GM23338 (cell line): ENCODE results near the gene BEND7. TPM values are rescaled to one million over a fixed set of nuclear protein-coding genes. Genes with fewer than 3 reads are reported as not detected.

Experiments
- ATAC-seq: fragments of 200-7000 bp; cut with Tn5 transposase; 3 replicates; pipeline ENCODE4 v1.9.1; 2020
- DNase-seq: peaks from one replicate; pipeline ENCODE4 v3.0.0-alpha.2; 2015; ENCODE audit warnings: low spot score
- H2AFZ ChIP-seq: fragments of 200-600 bp; sonication (generic); 2 replicates; pipeline ENCODE4 v1.8.0; 2016; ENCODE audit warnings: antibody characterized with exemption, mild to moderate bottlenecking, moderate library complexity
- H3F3A ChIP-seq: fragments of 200-600 bp; sonication (generic); replicated peaks from 2 replicates; pipeline ENCODE4 v1.8.0; 2017; ENCODE audit warnings: antibody characterized with exemption, mixed run types, low read depth
- H3K27ac ChIP-seq: fragments of 200-600 bp; sonication (generic); 2 replicates; pipeline ENCODE4 v1.6.1; 2016; ENCODE audit warnings: low read depth
- H3K27me3 ChIP-seq: fragments of 200-600 bp; sonication (generic); 2 replicates; pipeline ENCODE4 v1.8.0; 2016; ENCODE audit warnings: mild to moderate bottlenecking, mixed run types, moderate library complexity; ENCODE audit not compliant: insufficient read depth
- H3K36me3 ChIP-seq: fragments of 200-600 bp; sonication (generic); 2 replicates; pipeline ENCODE4 v1.8.0; 2016; ENCODE audit warnings: mild to moderate bottlenecking; ENCODE audit not compliant: insufficient read depth
- H3K4me1 ChIP-seq: fragments of 200-600 bp; sonication (generic); 2 replicates; pipeline ENCODE4 v1.8.0; 2016; ENCODE audit warnings: mild to moderate bottlenecking, moderate library complexity; ENCODE audit not compliant: insufficient read depth
- H3K4me2 ChIP-seq: fragments of 200-600 bp; sonication (generic); 2 replicates; pipeline ENCODE4 v1.7.1; 2017; ENCODE audit warnings: mixed run types
- H3K4me3 ChIP-seq: fragments of 200-600 bp; sonication (generic); 2 replicates; pipeline ENCODE4 v1.6.1; 2016; ENCODE audit warnings: mixed run types
- H3K79me2 ChIP-seq: fragments of 200-600 bp; sonication (generic); replicated peaks from 2 replicates; pipeline ENCODE4 v1.8.0; 2017; ENCODE audit warnings: mild to moderate bottlenecking; ENCODE audit not compliant: insufficient read depth
- H3K9me2 ChIP-seq: fragments of 200-600 bp; sonication (generic); 2 replicates; pipeline ENCODE4 v1.8.0; 2017; ENCODE audit not compliant: insufficient read depth
- H4K20me1 ChIP-seq: fragments of 200-600 bp; sonication (generic); replicated peaks from 2 replicates; pipeline ENCODE4 v1.8.0; 2017; ENCODE audit warnings: mild to moderate bottlenecking; ENCODE audit not compliant: insufficient read depth
- H3K27ac Mint-ChIP-seq: 2 replicates; pipeline ENCODE4 v1.8.0; 2020; ENCODE audit warnings: inconsistent platforms, mild to moderate bottlenecking, moderate library complexity, mixed read lengths
- H3K27me3 Mint-ChIP-seq: 3 replicates; pipeline ENCODE4 v1.8.0; 2022; ENCODE audit warnings: low read depth, mild to moderate bottlenecking, moderate library complexity, mixed read lengths, inconsistent platforms; ENCODE audit not compliant: insufficient read depth, poor library complexity
- H3K36me3 Mint-ChIP-seq: 3 replicates; pipeline ENCODE4 v1.8.0; 2021; ENCODE audit warnings: low read depth, mild to moderate bottlenecking, inconsistent platforms, moderate library complexity, mixed read lengths
- H3K4me1 Mint-ChIP-seq: 3 replicates; pipeline ENCODE4 v1.8.0; 2020; ENCODE audit warnings: mild to moderate bottlenecking, inconsistent platforms, mixed read lengths
- H3K4me3 Mint-ChIP-seq: 3 replicates; pipeline ENCODE4 v1.8.0; 2021; ENCODE audit warnings: moderate library complexity, mild to moderate bottlenecking, inconsistent platforms, mixed read lengths
- H3K9me3 Mint-ChIP-seq: 3 replicates; pipeline ENCODE4 v1.8.0; 2020; ENCODE audit warnings: moderate library complexity, mild to moderate bottlenecking, inconsistent platforms, mixed read lengths
- CREB1 ChIP-seq: fragments of 250-450 bp; sonication (Bioruptor Pico); IDR thresholded peaks from 2 replicates; pipeline ENCODE4 v1.5.0; 2020; ENCODE audit warnings: low read depth, mild to moderate bottlenecking, moderate library complexity
- EZH2 ChIP-seq: fragments of 200-600 bp; sonication (generic); IDR thresholded peaks from one replicate; pipeline ENCODE4 v1.8.0; 2017; ENCODE audit warnings: antibody characterized with exemption, mild to moderate bottlenecking, low read depth; ENCODE audit not compliant: unreplicated experiment
- EZH2phosphoT487 ChIP-seq: fragments of 200-600 bp; sonication (generic); IDR thresholded peaks from one replicate; pipeline ENCODE4 v1.8.1; 2018; ENCODE audit warnings: antibody characterized with exemption; ENCODE audit not compliant: unreplicated experiment
- JUNB ChIP-seq: IDR thresholded peaks from one replicate; pipeline ENCODE4 v1.6.1; 2016; ENCODE audit warnings: antibody characterized with exemption; ENCODE audit not compliant: unreplicated experiment
- NANOG ChIP-seq: IDR thresholded peaks from 2 replicates; pipeline ENCODE4 v1.6.1; 2016; ENCODE audit warnings: antibody characterized with exemption, borderline replicate concordance
- POLR2AphosphoS5 ChIP-seq: IDR thresholded peaks from 2 replicates; pipeline ENCODE4 v1.6.1; 2016; ENCODE audit warnings: antibody characterized with exemption, low read depth
- STAT1 ChIP-seq: IDR thresholded peaks from one replicate; pipeline ENCODE4 v1.6.1; 2016; ENCODE audit warnings: antibody characterized with exemption; ENCODE audit not compliant: unreplicated experiment
- ZNF114 ChIP-seq: fragments of 250-450 bp; sonication (Bioruptor Pico); IDR thresholded peaks from 2 replicates; pipeline ENCODE4 v1.5.0; 2020; ENCODE audit warnings: mild to moderate bottlenecking, moderate library complexity
- ZNF331 ChIP-seq: fragments of 250-450 bp; sonication (Bioruptor Pico); IDR thresholded peaks from 2 replicates; pipeline ENCODE4 v1.5.0; 2020; ENCODE audit warnings: low read depth, mild to moderate bottlenecking, moderate library complexity
- polyA plus RNA-seq: library from polyadenylated mRNA; unstranded; fragments of >200 nt; fragmentation: Nextera tagmentation; extraction: Ambion mirVana; gene quantifications from 2 replicates; pipeline ENCODE4 v1.2.1, GENCODE V29; 2016
- total RNA-seq: library from RNA; depleted of rRNA; stranded (reverse); fragments of >200 nt; shearing (Covaris generic); gene quantifications from 2 replicates; pipeline ENCODE4 v1.2.3, GENCODE V29; 2014
- TF ChIP-seq, protein P1 (sequence below), 2 experiments: fragments of 200-600 bp in 1 of 2; sonication (generic) in 1 of 2; conservative IDR thresholded peaks; 2 replicates each; pipeline versions ENCODE4 v1.5.1 to v1.6.1; 2016 to 2017; ENCODE audit warnings: antibody characterized with exemption in 2 of 2, low read depth in 2 of 2, mild to moderate bottlenecking in 2 of 2, moderate library complexity in 1 of 2
- TF ChIP-seq, protein P2 (sequence below): IDR thresholded peaks from 2 replicates; pipeline ENCODE4 v1.6.1; 2016; ENCODE audit warnings: antibody characterized with exemption
- TF ChIP-seq, protein P3 (sequence below): IDR thresholded peaks from one replicate; pipeline ENCODE4 v1.6.1; 2018; ENCODE audit warnings: antibody characterized with exemption; ENCODE audit not compliant: unreplicated experiment
- TF ChIP-seq, protein P4 (sequence below): fragments of 250-450 bp; sonication (Bioruptor Pico); IDR thresholded peaks from 2 replicates; pipeline ENCODE4 v1.5.0; 2020; ENCODE audit warnings: mild to moderate bottlenecking, moderate library complexity

BEND7 gene
- total and polyA plus RNA-seq, 2 experiments from 2014 or later: 3.1 to 9.6 TPM

DNA sequence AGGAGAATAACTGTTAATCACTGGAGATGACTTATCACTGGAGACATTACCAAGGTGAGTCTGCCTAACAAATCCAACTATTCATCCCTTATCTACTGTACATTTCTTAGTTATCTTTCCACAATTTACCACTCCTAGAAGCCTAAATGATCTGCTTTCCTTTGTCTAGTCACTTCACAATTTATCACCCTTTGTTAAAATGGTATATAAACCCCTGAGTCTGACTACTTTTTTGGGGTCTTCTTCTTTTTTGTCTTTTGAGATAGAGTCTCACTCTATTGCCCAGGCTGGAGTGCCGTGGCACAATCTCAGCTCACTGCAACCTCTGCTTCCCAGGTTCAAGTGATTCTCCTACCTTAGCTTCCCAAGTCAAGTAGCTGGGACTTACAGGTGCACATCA is 114.7 kb downstream of the BEND7 start:
- Mint-ChIP-seq H3K27me3 (peaks cover 8% of the 10 kb centered on the region), H3K36me3 (peaks cover 3% of the 10 kb centered on the region; the same call in 2 of the 3 replicates), H3K27ac (no peak overlapping the region), H3K9me3 (peaks cover 16% of the 10 kb centered on the region), H3K4me1 (no peaks in the 10 kb centered on the region; the same call in 2 of the 3 replicates), H3K4me3 (no peak overlapping the region)
- Histone ChIP-seq H3K4me2 (no peak overlapping the region), H3K27me3 (no peaks in the 10 kb centered on the region), H3K9me2 (no peaks in the 10 kb centered on the region; the same call in 1 of the 2 replicates), H3K4me3 (no peak overlapping the region), H3K4me1 (no peaks in the 10 kb centered on the region), H3K36me3 (no peaks in the 10 kb centered on the region), H3F3A (peaks cover 2% of the 10 kb centered on the region; the same call in 1 of the 2 replicates), H3K27ac (no peak overlapping the region), H3K79me2 (no peaks in the 10 kb centered on the region), H4K20me1 (no peaks in the 10 kb centered on the region), H2AFZ (no peak overlapping the region)
- TF ChIP-seq NANOG: no peak
- TF ChIP-seq JUNB: no peak
- TF ChIP-seq ZNF114 (CRISPR knock-in tag): no peak
- TF ChIP-seq STAT1: no peak
- no peak for TF ChIP-seq POLR2AphosphoS5
- TF ChIP-seq, protein P1, sequence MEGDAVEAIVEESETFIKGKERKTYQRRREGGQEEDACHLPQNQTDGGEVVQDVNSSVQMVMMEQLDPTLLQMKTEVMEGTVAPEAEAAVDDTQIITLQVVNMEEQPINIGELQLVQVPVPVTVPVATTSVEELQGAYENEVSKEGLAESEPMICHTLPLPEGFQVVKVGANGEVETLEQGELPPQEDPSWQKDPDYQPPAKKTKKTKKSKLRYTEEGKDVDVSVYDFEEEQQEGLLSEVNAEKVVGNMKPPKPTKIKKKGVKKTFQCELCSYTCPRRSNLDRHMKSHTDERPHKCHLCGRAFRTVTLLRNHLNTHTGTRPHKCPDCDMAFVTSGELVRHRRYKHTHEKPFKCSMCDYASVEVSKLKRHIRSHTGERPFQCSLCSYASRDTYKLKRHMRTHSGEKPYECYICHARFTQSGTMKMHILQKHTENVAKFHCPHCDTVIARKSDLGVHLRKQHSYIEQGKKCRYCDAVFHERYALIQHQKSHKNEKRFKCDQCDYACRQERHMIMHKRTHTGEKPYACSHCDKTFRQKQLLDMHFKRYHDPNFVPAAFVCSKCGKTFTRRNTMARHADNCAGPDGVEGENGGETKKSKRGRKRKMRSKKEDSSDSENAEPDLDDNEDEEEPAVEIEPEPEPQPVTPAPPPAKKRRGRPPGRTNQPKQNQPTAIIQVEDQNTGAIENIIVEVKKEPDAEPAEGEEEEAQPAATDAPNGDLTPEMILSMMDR (conservative IDR thresholded peaks at IDR 0.05; ENCODE audit: low read depth in 2 of 2): no peak
- TF ChIP-seq EZH2phosphoT487: no peak
- TF ChIP-seq, protein P2, sequence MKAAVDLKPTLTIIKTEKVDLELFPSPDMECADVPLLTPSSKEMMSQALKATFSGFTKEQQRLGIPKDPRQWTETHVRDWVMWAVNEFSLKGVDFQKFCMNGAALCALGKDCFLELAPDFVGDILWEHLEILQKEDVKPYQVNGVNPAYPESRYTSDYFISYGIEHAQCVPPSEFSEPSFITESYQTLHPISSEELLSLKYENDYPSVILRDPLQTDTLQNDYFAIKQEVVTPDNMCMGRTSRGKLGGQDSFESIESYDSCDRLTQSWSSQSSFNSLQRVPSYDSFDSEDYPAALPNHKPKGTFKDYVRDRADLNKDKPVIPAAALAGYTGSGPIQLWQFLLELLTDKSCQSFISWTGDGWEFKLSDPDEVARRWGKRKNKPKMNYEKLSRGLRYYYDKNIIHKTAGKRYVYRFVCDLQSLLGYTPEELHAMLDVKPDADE: no peak
- no peak for TF ChIP-seq ZNF331 (CRISPR knock-in tag)
- TF ChIP-seq, protein P3, sequence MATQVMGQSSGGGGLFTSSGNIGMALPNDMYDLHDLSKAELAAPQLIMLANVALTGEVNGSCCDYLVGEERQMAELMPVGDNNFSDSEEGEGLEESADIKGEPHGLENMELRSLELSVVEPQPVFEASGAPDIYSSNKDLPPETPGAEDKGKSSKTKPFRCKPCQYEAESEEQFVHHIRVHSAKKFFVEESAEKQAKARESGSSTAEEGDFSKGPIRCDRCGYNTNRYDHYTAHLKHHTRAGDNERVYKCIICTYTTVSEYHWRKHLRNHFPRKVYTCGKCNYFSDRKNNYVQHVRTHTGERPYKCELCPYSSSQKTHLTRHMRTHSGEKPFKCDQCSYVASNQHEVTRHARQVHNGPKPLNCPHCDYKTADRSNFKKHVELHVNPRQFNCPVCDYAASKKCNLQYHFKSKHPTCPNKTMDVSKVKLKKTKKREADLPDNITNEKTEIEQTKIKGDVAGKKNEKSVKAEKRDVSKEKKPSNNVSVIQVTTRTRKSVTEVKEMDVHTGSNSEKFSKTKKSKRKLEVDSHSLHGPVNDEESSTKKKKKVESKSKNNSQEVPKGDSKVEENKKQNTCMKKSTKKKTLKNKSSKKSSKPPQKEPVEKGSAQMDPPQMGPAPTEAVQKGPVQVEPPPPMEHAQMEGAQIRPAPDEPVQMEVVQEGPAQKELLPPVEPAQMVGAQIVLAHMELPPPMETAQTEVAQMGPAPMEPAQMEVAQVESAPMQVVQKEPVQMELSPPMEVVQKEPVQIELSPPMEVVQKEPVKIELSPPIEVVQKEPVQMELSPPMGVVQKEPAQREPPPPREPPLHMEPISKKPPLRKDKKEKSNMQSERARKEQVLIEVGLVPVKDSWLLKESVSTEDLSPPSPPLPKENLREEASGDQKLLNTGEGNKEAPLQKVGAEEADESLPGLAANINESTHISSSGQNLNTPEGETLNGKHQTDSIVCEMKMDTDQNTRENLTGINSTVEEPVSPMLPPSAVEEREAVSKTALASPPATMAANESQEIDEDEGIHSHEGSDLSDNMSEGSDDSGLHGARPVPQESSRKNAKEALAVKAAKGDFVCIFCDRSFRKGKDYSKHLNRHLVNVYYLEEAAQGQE: no peak
- TF ChIP-seq, protein P4, sequence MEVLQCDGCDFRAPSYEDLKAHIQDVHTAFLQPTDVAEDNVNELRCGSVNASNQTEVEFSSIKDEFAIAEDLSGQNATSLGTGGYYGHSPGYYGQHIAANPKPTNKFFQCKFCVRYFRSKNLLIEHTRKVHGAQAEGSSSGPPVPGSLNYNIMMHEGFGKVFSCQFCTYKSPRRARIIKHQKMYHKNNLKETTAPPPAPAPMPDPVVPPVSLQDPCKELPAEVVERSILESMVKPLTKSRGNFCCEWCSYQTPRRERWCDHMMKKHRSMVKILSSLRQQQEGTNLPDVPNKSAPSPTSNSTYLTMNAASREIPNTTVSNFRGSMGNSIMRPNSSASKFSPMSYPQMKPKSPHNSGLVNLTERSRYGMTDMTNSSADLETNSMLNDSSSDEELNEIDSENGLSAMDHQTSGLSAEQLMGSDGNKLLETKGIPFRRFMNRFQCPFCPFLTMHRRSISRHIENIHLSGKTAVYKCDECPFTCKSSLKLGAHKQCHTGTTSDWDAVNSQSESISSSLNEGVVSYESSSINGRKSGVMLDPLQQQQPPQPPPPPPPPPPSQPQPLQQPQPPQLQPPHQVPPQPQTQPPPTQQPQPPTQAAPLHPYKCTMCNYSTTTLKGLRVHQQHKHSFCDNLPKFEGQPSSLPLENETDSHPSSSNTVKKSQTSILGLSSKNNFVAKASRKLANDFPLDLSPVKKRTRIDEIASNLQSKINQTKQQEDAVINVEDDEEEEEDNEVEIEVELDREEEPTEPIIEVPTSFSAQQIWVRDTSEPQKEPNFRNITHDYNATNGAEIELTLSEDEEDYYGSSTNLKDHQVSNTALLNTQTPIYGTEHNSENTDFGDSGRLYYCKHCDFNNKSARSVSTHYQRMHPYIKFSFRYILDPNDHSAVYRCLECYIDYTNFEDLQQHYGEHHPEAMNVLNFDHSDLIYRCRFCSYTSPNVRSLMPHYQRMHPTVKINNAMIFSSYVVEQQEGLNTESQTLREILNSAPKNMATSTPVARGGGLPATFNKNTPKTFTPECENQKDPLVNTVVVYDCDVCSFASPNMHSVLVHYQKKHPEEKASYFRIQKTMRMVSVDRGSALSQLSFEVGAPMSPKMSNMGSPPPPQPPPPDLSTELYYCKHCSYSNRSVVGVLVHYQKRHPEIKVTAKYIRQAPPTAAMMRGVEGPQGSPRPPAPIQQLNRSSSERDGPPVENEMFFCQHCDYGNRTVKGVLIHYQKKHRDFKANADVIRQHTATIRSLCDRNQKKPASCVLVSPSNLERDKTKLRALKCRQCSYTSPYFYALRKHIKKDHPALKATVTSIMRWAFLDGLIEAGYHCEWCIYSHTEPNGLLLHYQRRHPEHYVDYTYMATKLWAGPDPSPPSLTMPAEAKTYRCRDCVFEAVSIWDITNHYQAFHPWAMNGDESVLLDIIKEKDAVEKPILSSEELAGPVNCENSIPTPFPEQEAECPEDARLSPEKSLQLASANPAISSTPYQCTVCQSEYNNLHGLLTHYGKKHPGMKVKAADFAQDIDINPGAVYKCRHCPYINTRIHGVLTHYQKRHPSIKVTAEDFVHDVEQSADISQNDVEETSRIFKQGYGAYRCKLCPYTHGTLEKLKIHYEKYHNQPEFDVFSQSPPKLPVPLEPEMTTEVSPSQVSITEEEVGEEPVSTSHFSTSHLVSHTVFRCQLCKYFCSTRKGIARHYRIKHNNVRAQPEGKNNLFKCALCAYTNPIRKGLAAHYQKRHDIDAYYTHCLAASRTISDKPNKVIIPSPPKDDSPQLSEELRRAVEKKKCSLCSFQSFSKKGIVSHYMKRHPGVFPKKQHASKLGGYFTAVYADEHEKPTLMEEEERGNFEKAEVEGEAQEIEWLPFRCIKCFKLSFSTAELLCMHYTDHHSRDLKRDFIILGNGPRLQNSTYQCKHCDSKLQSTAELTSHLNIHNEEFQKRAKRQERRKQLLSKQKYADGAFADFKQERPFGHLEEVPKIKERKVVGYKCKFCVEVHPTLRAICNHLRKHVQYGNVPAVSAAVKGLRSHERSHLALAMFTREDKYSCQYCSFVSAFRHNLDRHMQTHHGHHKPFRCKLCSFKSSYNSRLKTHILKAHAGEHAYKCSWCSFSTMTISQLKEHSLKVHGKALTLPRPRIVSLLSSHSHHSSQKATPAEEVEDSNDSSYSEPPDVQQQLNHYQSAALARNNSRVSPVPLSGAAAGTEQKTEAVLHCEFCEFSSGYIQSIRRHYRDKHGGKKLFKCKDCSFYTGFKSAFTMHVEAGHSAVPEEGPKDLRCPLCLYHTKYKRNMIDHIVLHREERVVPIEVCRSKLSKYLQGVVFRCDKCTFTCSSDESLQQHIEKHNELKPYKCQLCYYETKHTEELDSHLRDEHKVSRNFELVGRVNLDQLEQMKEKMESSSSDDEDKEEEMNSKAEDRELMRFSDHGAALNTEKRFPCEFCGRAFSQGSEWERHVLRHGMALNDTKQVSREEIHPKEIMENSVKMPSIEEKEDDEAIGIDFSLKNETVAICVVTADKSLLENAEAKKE: no peak
- TF ChIP-seq EZH2: no peak
- no peak for TF ChIP-seq CREB1 (CRISPR knock-in tag)
- DNase-seq (no peak), ATAC-seq (no peak)
